Endothelial cell of umbilical vein (primary cell): ENCODE data around the gene BRD2. TPM values are rescaled to one million over a fixed set of nuclear protein-coding genes. Genes with fewer than 3 reads are reported as not detected.

ENCODE experiments used
- BruUV-seq: library from RNA; stranded (reverse); fragments of 400-500 nt; replicated peaks from 2 replicates; lab custom pipeline; 2021; lab: Mats Ljungman, UMichigan
- CTCF ChIA-PET: fragments of 300-600, 350-600 bp; sonication (Branson Sonifier 250); formaldehyde crosslinking; loops from one replicate; lab custom pipeline; 2021; ENCODE audit warnings: antibody characterized with exemption, inconsistent platforms; lab: Charles Lee
- POLR2A ChIA-PET: fragments of 300-600, 350-600 bp; sonication (Branson Sonifier 250); formaldehyde crosslinking; loops from one replicate; lab custom pipeline; 2021; ENCODE audit warnings: antibody characterized with exemption, inconsistent platforms; lab: Charles Lee
- DNase-seq: peaks from one replicate; pipeline ENCODE4 v3.0.0-alpha.2; 2011; ENCODE audit warnings: low read depth, low spot score
- FAIRE-seq: peaks from 2 replicates; lab custom pipeline; 2011; peaks lifted over from hg19 to GRCh38; lab: Jason Lieb, UNC
- H2AFZ ChIP-seq: 2 replicates; pipeline ENCODE4 v1.6.0; 2012; ENCODE audit warnings: low read depth, low read length, control low read depth, inconsistent platforms
- H3K27ac ChIP-seq: 2 replicates; pipeline ENCODE4 v1.5.1; 2011; ENCODE audit warnings: low read depth, mild to moderate bottlenecking, control low read depth, low read length, moderate library complexity; ENCODE audit not compliant: insufficient read depth
- H3K27me3 ChIP-seq, 2 experiments: 2 replicates each; pipeline versions ENCODE4 v1.6.0 to v1.6.1; 2011; ENCODE audit warnings: low read length in 2 of 2, mixed read lengths in 1 of 2; ENCODE audit not compliant: control insufficient read depth in 2 of 2, insufficient read depth in 2 of 2
- H3K36me3 ChIP-seq, 2 experiments: 2 replicates in 1 of 2; 3 replicates in 1 of 2; pipeline ENCODE4 v1.5.1; 2011; ENCODE audit warnings: low read length in 2 of 2, mild to moderate bottlenecking in 1 of 2, moderate library complexity in 1 of 2; ENCODE audit not compliant: control insufficient read depth in 2 of 2, insufficient read depth in 2 of 2; ENCODE audit errors: extremely low read depth in 1 of 2
- H3K4me1 ChIP-seq: 3 replicates; pipeline ENCODE4 v1.5.1; 2011; ENCODE audit warnings: mild to moderate bottlenecking, low read length; ENCODE audit not compliant: control insufficient read depth, insufficient read depth; ENCODE audit errors: extremely low read depth
- H3K4me2 ChIP-seq: 2 replicates; pipeline ENCODE4 v1.6.1; 2011; ENCODE audit warnings: low read length, control low read depth, mixed read lengths; ENCODE audit not compliant: insufficient read depth
- H3K4me3 ChIP-seq, 3 experiments: fragments of 200-600 bp in 1 of 3; sonication (generic), shearing (Covaris generic) in 1 of 3; replicated peaks in 1 of 3; 2 replicates each; pipeline ENCODE4 v1.5.1; 2011 to 2016; ENCODE audit warnings: control low read depth in 3 of 3, low read length in 3 of 3, mild to moderate bottlenecking in 2 of 3, inconsistent platforms in 1 of 3, low read depth in 1 of 3, moderate library complexity in 1 of 3; ENCODE audit not compliant: insufficient read depth in 1 of 3
- H3K79me2 ChIP-seq: 2 replicates; pipeline ENCODE4 v1.6.0; 2012; ENCODE audit warnings: low read length, inconsistent platforms; ENCODE audit not compliant: control insufficient read depth, insufficient read depth
- H3K9ac ChIP-seq: replicated peaks from 2 replicates; pipeline ENCODE3; 2011; ENCODE audit warnings: low read length, control low read depth; ENCODE audit not compliant: insufficient read depth; ENCODE audit errors: extremely low read depth
- H3K9me1 ChIP-seq: replicated peaks from 3 replicates; pipeline ENCODE4 v1.6.0; 2011; ENCODE audit warnings: mild to moderate bottlenecking, low read length; ENCODE audit not compliant: control insufficient read depth, insufficient read depth; ENCODE audit errors: extremely low read depth
- H3K9me3 ChIP-seq: replicated peaks from 2 replicates; pipeline ENCODE4 v1.5.1; 2012; ENCODE audit warnings: low read length, inconsistent platforms; ENCODE audit not compliant: control insufficient read depth, insufficient read depth
- H4K20me1 ChIP-seq: replicated peaks from 2 replicates; pipeline ENCODE3; 2011; ENCODE audit warnings: mild to moderate bottlenecking, low read length; ENCODE audit not compliant: control insufficient read depth, insufficient read depth; ENCODE audit errors: extremely low read depth
- CTCF ChIP-seq, 2 donors: IDR thresholded peaks; 1 replicate in 1 of 2; 2 replicates in 1 of 2; pipeline ENCODE4 v1.5.1; 2011; ENCODE audit warnings: low read length in 2 of 2, mild to moderate bottlenecking in 2 of 2, moderate library complexity in 2 of 2, control low read depth in 1 of 2, inconsistent platforms in 1 of 2, low read depth in 1 of 2; ENCODE audit not compliant: insufficient read depth in 1 of 2; ENCODE audit errors: extremely low read depth in 1 of 2
- EZH2 ChIP-seq: IDR thresholded peaks from 2 replicates; pipeline ENCODE4 v1.6.1; 2012; ENCODE audit warnings: borderline replicate concordance, low read depth, mild to moderate bottlenecking, moderate library complexity, low read length, inconsistent platforms; ENCODE audit not compliant: severe bottlenecking
- MAX ChIP-seq: IDR thresholded peaks from 2 replicates; pipeline ENCODE4 v1.6.1; 2011; ENCODE audit not compliant: insufficient read depth, insufficient read length
- MYC ChIP-seq: IDR thresholded peaks from one replicate; pipeline ENCODE4 v1.6.1; 2011; ENCODE audit warnings: mild to moderate bottlenecking, low read depth, low read length
- dilution Hi-C: fragments of 300-500 bp; cut with MboI; formaldehyde crosslinking; loops from one replicate; pipeline ENCODE4 v1.15.0; 2019; ENCODE audit warnings: low sequenced_read_pairs; ENCODE audit not compliant: extremely low pct_ligation_motif_present
- intact Hi-C: fragments of 100-400 bp; cut with micrococcal nuclease; formaldehyde crosslinking; loops from one replicate; pipeline ENCODE4 v1.10.0; 2022
- polyA plus RNA-seq, 4 experiments: library from polyadenylated mRNA; depleted of rRNA in 3 of 4; stranded (reverse) in 3 of 4; unstranded in 1 of 4; fragments of >200 nt; gene quantifications; 2 replicates each; pipeline versions ENCODE4 v1.2.1 to v1.2.3, GENCODE V29; 2011 to 2012; ENCODE audit warnings: missing spikeins in 1 of 4
- total RNA-seq: library from RNA; stranded (reverse); gene quantifications from 2 replicates; pipeline ENCODE4 v1.2.3, GENCODE V29; 2021

BRD2 gene
- total and polyA plus RNA-seq, 2 donors (not counting 3 experiments of a cell fraction or from before 2014, with no cell fraction given), result 131 to 197 TPM

GRCh38 chr6:32977953-32978324, 9.5 kb downstream of the BRD2 start:
- no peaks in the 10 kb centered on the region for H3K9me1 ChIP-seq
- H3K36me3 ChIP-seq, result peaks cover 55 to 58% of the 10 kb centered on the region in 2 experiments
- H3K79me2 ChIP-seq, result peaks cover 66% of the 10 kb centered on the region
- H2AFZ ChIP-seq, result no peak overlapping the region
- peaks cover 16% of the 10 kb centered on the region for H3K4me1 ChIP-seq
- TF ChIP-seq MAX, result no peak
- TF ChIP-seq CTCF (IDR thresholded peaks at IDR 0.05; ENCODE audit: extremely low read depth in 1 of 2, insufficient read depth in 1 of 2, low read depth in 1 of 2, low read length in 2 of 2), result no peak
- TF ChIP-seq EZH2, result no peak
- no peak for TF ChIP-seq MYC
- no peak for DNase-seq
- no peak overlapping the region for H3K4me3 ChIP-seq
- intact Hi-C loops (loop anchor here (10.0 kb wide), 1 partner anchor 437 kb away; the partner anchor contains the start of genes CUTA and PHF1), dilution Hi-C loops (no loop called here)
- no peak for FAIRE-seq
- no TSS peak for BruUV-seq
- H3K27ac ChIP-seq, result no peak overlapping the region
- no peak overlapping the region for H3K4me2 ChIP-seq
- H3K27me3 ChIP-seq, result no peaks in the 10 kb centered on the region
- no peak overlapping the region for H3K9ac ChIP-seq
- CTCF ChIA-PET, result interaction anchor here (0.6 to 13.7 kb wide), 4 partner anchors 25 to 140 kb away, joined by 3 to 187 read pairs (median 10); partner anchors contain the start of genes HLA-DMA and TAP2
- no peaks in the 10 kb centered on the region for H3K9me3 ChIP-seq
- POLR2A ChIA-PET, result no interaction called here
- H4K20me1 ChIP-seq, result peaks cover 33% of the 10 kb centered on the region
